Neural progenitor cell (in vitro differentiated cells): ENCODE measurements around the gene SLC38A10. TPM values are rescaled to one million over a fixed set of nuclear protein-coding genes. Genes with fewer than 3 reads are reported as not detected.

ENCODE experiments used
- DNase-seq: peaks from one replicate; pipeline ENCODE4 v3.0.0-alpha.2; 2016; ENCODE audit warnings: low spot score
- H2AFZ ChIP-seq: fragments of 200-600 bp; sonication (generic); replicated peaks from 2 replicates; pipeline ENCODE4 v1.6.1; 2016; ENCODE audit warnings: antibody characterized with exemption
- H3F3A ChIP-seq: fragments of 200-600 bp; sonication (generic); 2 replicates; pipeline ENCODE4 v1.6.1; 2016; ENCODE audit warnings: antibody characterized with exemption, low read depth
- H3K27ac ChIP-seq: fragments of 200-600 bp; sonication (generic); 2 replicates; pipeline ENCODE4 v1.5.1; 2016; ENCODE audit warnings: mild to moderate bottlenecking
- H3K27me3 ChIP-seq: fragments of 200-600 bp; sonication (generic); 2 replicates; pipeline ENCODE4 v1.6.1; 2016; ENCODE audit warnings: mild to moderate bottlenecking, moderate library complexity
- H3K36me3 ChIP-seq: fragments of 200-600 bp; sonication (generic); 2 replicates; pipeline ENCODE4 v1.5.1; 2016
- H3K4me1 ChIP-seq: fragments of 200-600 bp; sonication (generic); 2 replicates; pipeline ENCODE4 v1.6.1; 2016; ENCODE audit warnings: mixed run types
- H3K4me2 ChIP-seq: fragments of 200-600 bp; sonication (generic); 2 replicates; pipeline ENCODE4 v1.6.1; 2016
- H3K4me3 ChIP-seq: fragments of 200-600 bp; sonication (generic); 2 replicates; pipeline ENCODE4 v1.5.1; 2016
- H3K79me2 ChIP-seq: fragments of 200-600 bp; sonication (generic); 2 replicates; pipeline ENCODE4 v1.6.1; 2016; ENCODE audit warnings: low read depth
- H3K9ac ChIP-seq: fragments of 200-600 bp; sonication (generic); 2 replicates; pipeline ENCODE4 v1.6.1; 2016
- H3K9me3 ChIP-seq: fragments of 200-600 bp; sonication (generic); 2 replicates; pipeline ENCODE4 v1.5.1; 2016; ENCODE audit warnings: low read depth
- H4K20me1 ChIP-seq: fragments of 200-600 bp; sonication (generic); 2 replicates; pipeline ENCODE4 v1.6.1; 2016; ENCODE audit warnings: low read depth
- H3K27ac Mint-ChIP-seq: 3 replicates; pipeline ENCODE4 v1.8.0; 2021; ENCODE audit warnings: mixed read lengths
- H3K27me3 Mint-ChIP-seq: 2 replicates; pipeline ENCODE4 v1.8.0; 2022; ENCODE audit warnings: low read depth, mild to moderate bottlenecking, inconsistent platforms, moderate library complexity, mixed read lengths; ENCODE audit not compliant: insufficient read depth
- H3K36me3 Mint-ChIP-seq: 3 replicates; pipeline ENCODE4 v1.8.0; 2021; ENCODE audit warnings: mixed read lengths
- H3K4me1 Mint-ChIP-seq: 3 replicates; pipeline ENCODE4 v1.8.0; 2021; ENCODE audit warnings: mixed read lengths
- H3K4me3 Mint-ChIP-seq: 3 replicates; pipeline ENCODE4 v1.8.0; 2021; ENCODE audit warnings: mild to moderate bottlenecking, moderate library complexity, mixed read lengths
- H3K9me3 Mint-ChIP-seq: 3 replicates; pipeline ENCODE4 v1.8.0; 2020; ENCODE audit warnings: mixed read lengths
- CTCF ChIP-seq: fragments of 200-600 bp; sonication (generic); IDR thresholded peaks from 2 replicates; pipeline ENCODE4 v1.5.1; 2017; ENCODE audit warnings: antibody characterized with exemption, mild to moderate bottlenecking
- EZH2 ChIP-seq: fragments of 200-600 bp; sonication (generic); IDR thresholded peaks from 2 replicates; pipeline ENCODE4 v1.6.1; 2017; ENCODE audit warnings: antibody characterized with exemption, mild to moderate bottlenecking, moderate library complexity
- EZH2phosphoT487 ChIP-seq: fragments of 200-600 bp; sonication (generic); IDR thresholded peaks from 2 replicates; pipeline ENCODE4 v1.6.1; 2017; ENCODE audit warnings: antibody characterized with exemption
- total RNA-seq: library from RNA; depleted of rRNA; stranded (reverse); fragments of >200 nt; gene quantifications from 2 replicates; pipeline ENCODE4 v1.2.3, GENCODE V29; 2015; ENCODE audit warnings: low replicate concordance

Gene SLC38A10
- total RNA-seq, 1 donor from 2014 or later: 8.3 TPM

- no peak overlapping the region for H3K27ac Mint-ChIP-seq
- TF ChIP-seq EZH2phosphoT487 (no peak), CTCF (no peak), EZH2 (no peak)
- H3K79me2 ChIP-seq: no peaks in the 10 kb centered on the region
- no peak for DNase-seq
- H3K27me3 Mint-ChIP-seq: peaks cover 2% of the 10 kb centered on the region
- H3K36me3 Mint-ChIP-seq: peaks cover 14% of the 10 kb centered on the region
- no peak overlapping the region for H3K27ac ChIP-seq
- H3K4me1 Mint-ChIP-seq: no peaks in the 10 kb centered on the region
- no peak overlapping the region for H2AFZ ChIP-seq
- no peak overlapping the region for H3K4me3 ChIP-seq
- no peak overlapping the region for H3K9ac ChIP-seq
- no peaks in the 10 kb centered on the region for H3K9me3 ChIP-seq
- H3F3A ChIP-seq: no peaks in the 10 kb centered on the region
- H3K4me2 ChIP-seq: no peak overlapping the region
- no peak overlapping the region for H3K4me3 Mint-ChIP-seq
- H3K27me3 ChIP-seq: no peaks in the 10 kb centered on the region
- H3K36me3 ChIP-seq: no peaks in the 10 kb centered on the region
- H4K20me1 ChIP-seq: no peaks in the 10 kb centered on the region
- H3K4me1 ChIP-seq: no peaks in the 10 kb centered on the region
- no peaks in the 10 kb centered on the region for H3K9me3 Mint-ChIP-seq
These were observed 20.6 kb downstream of the SLC38A10 start for GRCh38 chr17:81274471-81274855.

DNA sequence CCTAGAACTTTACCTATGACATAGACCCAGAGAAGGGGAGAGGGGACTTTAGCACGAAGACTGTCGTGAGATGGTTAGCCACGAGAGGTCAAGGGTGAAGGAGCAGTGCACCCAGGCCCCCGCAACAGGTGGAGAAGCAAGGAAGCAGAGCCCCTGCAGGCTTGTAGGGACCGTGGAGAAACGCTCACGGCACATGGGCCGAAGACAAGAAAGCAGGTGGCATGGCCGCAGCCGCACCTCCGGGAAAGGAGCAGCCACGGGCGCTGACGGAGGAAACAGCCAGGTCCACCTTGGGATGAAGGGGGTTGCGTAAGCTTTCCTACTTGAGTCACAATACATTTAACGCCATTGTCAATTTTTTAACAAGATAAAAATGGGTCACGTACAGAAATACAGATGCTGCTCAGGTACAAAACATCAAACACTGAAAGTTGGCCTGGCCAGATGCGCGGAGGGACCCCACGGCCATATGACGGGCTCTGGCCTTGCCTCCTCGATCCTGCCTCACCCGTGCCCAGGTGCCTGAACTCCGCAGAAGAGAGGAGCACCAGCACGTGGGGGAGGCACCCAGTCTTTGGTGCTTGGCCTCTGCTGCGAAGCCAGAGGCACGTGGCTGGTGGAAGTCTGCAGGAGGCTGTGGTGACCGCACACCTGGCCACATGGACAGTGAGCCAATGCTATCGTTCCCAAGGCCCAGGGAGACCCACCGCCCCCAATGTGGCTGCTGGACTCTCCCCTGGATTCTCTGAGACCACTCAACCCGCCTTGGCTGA, 21.2 kb downstream of the SLC38A10 start:
- H2AFZ ChIP-seq: no peak overlapping the region
- H3F3A ChIP-seq: no peaks in the 10 kb centered on the region
- no peak for DNase-seq
- H3K36me3 ChIP-seq: no peaks in the 10 kb centered on the region
- no peak overlapping the region for H3K4me2 ChIP-seq
- H3K4me3 ChIP-seq: no peak overlapping the region
- H4K20me1 ChIP-seq: no peaks in the 10 kb centered on the region
- Mint-ChIP-seq H3K36me3 (peaks cover 20% of the 10 kb centered on the region), H3K27me3 (peaks cover 2% of the 10 kb centered on the region), H3K9me3 (no peaks in the 10 kb centered on the region), H3K27ac (no peak overlapping the region), H3K4me1 (no peaks in the 10 kb centered on the region), H3K4me3 (no peak overlapping the region)
- no peaks in the 10 kb centered on the region for H3K79me2 ChIP-seq
- H3K27ac ChIP-seq: no peak overlapping the region
- H3K9me3 ChIP-seq: no peaks in the 10 kb centered on the region
- no peak overlapping the region for H3K9ac ChIP-seq
- TF ChIP-seq EZH2: no peak
- no peak for TF ChIP-seq CTCF
- TF ChIP-seq EZH2phosphoT487: no peak
- no peaks in the 10 kb centered on the region for H3K4me1 ChIP-seq
- no peaks in the 10 kb centered on the region for H3K27me3 ChIP-seq

DNA sequence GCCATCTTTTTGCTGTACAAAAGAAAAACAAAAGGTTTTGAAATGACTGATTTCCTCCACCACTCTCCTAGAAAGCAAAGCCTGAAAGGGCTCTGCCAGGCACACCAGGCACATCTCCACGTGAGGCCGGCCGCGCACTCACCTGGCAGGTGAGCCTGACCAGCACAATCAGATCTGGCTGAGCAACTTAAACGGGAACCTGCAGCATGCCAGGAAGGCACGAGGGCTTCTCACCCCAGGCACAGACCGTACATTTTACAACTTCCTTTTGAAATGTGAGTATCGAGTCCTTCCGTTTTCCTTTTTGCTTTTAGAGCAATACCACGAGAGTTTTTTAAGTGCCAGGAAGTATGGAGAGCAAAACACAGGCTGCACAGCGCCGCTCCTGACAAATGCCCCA, 22.5 kb downstream of the SLC38A10 start:
- Histone ChIP-seq H4K20me1 (no peaks in the 10 kb centered on the region), H3K27me3 (no peaks in the 10 kb centered on the region), H3K4me2 (no peak overlapping the region), H3K9me3 (no peaks in the 10 kb centered on the region), H3K4me3 (no peak overlapping the region), H3F3A (no peaks in the 10 kb centered on the region), H3K9ac (no peak overlapping the region), H2AFZ (no peak overlapping the region), H3K4me1 (no peaks in the 10 kb centered on the region), H3K27ac (no peak overlapping the region), H3K79me2 (no peaks in the 10 kb centered on the region), H3K36me3 (no peaks in the 10 kb centered on the region)
- TF ChIP-seq EZH2phosphoT487 (no peak), EZH2 (no peak), CTCF (no peak)
- H3K27ac Mint-ChIP-seq: peak overlapping the region; percentile 83
- peaks cover 2% of the 10 kb centered on the region for H3K27me3 Mint-ChIP-seq
- no peak overlapping the region for H3K4me3 Mint-ChIP-seq
- no peaks in the 10 kb centered on the region for H3K9me3 Mint-ChIP-seq
- no peaks in the 10 kb centered on the region for H3K4me1 Mint-ChIP-seq
- no peak for DNase-seq
- peaks cover 27% of the 10 kb centered on the region for H3K36me3 Mint-ChIP-seq
